Astrocyte (in vitro differentiated cells and primary cell): ENCODE measurements around the gene DAP. TPM values are rescaled to one million over a fixed set of nuclear protein-coding genes. Genes with fewer than 3 reads are reported as not detected.
"Not testable (repeated sequence)": the region's sequence is repeated elsewhere in the genome, so short reads cannot be mapped to it uniquely, and the experiment has no call there.

Experiments used
- DNase-seq: peaks from one replicate; pipeline ENCODE4 v3.0.0-alpha.2; 2010; ENCODE audit warnings: low read depth
- FAIRE-seq: peaks from 2 replicates; lab custom pipeline; 2011; peaks lifted over from hg19 to GRCh38; lab: Jason Lieb, UNC
- H2AFZ ChIP-seq: 2 replicates; pipeline ENCODE4 v1.6.0; 2012; ENCODE audit warnings: low read depth, low read length, inconsistent platforms
- H3K27ac ChIP-seq: 2 replicates; pipeline ENCODE4 v1.5.1; 2011; ENCODE audit warnings: low read depth, low read length, inconsistent platforms
- H3K27me3 ChIP-seq: 2 replicates; pipeline ENCODE4 v1.6.0; 2011; ENCODE audit warnings: low read length, inconsistent platforms; ENCODE audit not compliant: insufficient read depth
- H3K36me3 ChIP-seq: 2 replicates; pipeline ENCODE4 v1.5.1; 2011; ENCODE audit warnings: low read length, inconsistent platforms; ENCODE audit not compliant: insufficient read depth
- H3K4me1 ChIP-seq: 2 replicates; pipeline ENCODE4 v1.5.1; 2011; ENCODE audit warnings: low read length, inconsistent platforms; ENCODE audit not compliant: insufficient read depth
- H3K4me2 ChIP-seq: 2 replicates; pipeline ENCODE4 v1.6.0; 2012; ENCODE audit warnings: low read length, inconsistent platforms
- H3K4me3 ChIP-seq: 2 replicates; pipeline ENCODE4 v1.5.1; 2011; ENCODE audit warnings: low read depth, mild to moderate bottlenecking, low read length, inconsistent platforms; ENCODE audit not compliant: insufficient read depth
- H3K79me2 ChIP-seq: 2 replicates; pipeline ENCODE4 v1.6.0; 2012; ENCODE audit warnings: mild to moderate bottlenecking, low read length, inconsistent platforms; ENCODE audit not compliant: insufficient read depth
- H3K9ac ChIP-seq: 2 replicates; pipeline ENCODE4 v1.6.0; 2012; ENCODE audit warnings: mild to moderate bottlenecking, low read length, inconsistent platforms
- H3K9me3 ChIP-seq: 2 replicates; pipeline ENCODE4 v1.5.1; 2012; ENCODE audit warnings: low read depth, mild to moderate bottlenecking, low read length, inconsistent platforms; ENCODE audit not compliant: insufficient read depth
- H4K20me1 ChIP-seq: 2 replicates; pipeline ENCODE4 v1.6.0; 2012; ENCODE audit warnings: low read length, inconsistent platforms; ENCODE audit not compliant: insufficient read depth
- H3K27ac Mint-ChIP-seq: one replicate; pipeline ENCODE4 v1.8.0; 2021; ENCODE audit warnings: mild to moderate bottlenecking, mixed read lengths; ENCODE audit not compliant: unreplicated experiment
- H3K27me3 Mint-ChIP-seq: one replicate; pipeline ENCODE4 v1.8.0; 2021; ENCODE audit warnings: low read depth, mixed read lengths; ENCODE audit not compliant: unreplicated experiment
- H3K36me3 Mint-ChIP-seq: one replicate; pipeline ENCODE4 v1.8.0; 2021; ENCODE audit warnings: low read depth, mixed read lengths; ENCODE audit not compliant: unreplicated experiment
- H3K4me1 Mint-ChIP-seq: one replicate; pipeline ENCODE4 v1.8.0; 2021; ENCODE audit warnings: low read depth, mixed read lengths; ENCODE audit not compliant: unreplicated experiment
- H3K4me3 Mint-ChIP-seq: one replicate; pipeline ENCODE4 v1.8.0; 2021; ENCODE audit warnings: mild to moderate bottlenecking, moderate library complexity, mixed read lengths; ENCODE audit not compliant: unreplicated experiment
- H3K9me3 Mint-ChIP-seq: one replicate; pipeline ENCODE4 v1.8.0; 2021; ENCODE audit warnings: mild to moderate bottlenecking, mixed read lengths; ENCODE audit not compliant: unreplicated experiment
- EZH2 ChIP-seq: IDR thresholded peaks from 2 replicates; pipeline ENCODE4 v1.6.1; 2012; ENCODE audit warnings: mild to moderate bottlenecking, low read length, inconsistent platforms; ENCODE audit not compliant: insufficient read depth
- total RNA-seq: library from RNA; stranded (reverse); gene quantifications from 2 replicates; pipeline ENCODE4 v1.2.1, GENCODE V29; 2021
- TF ChIP-seq, protein P1 (sequence below): IDR thresholded peaks from 2 replicates; pipeline ENCODE4 v1.5.1; 2011; ENCODE audit warnings: low read depth, mild to moderate bottlenecking, inconsistent platforms, low read length, moderate library complexity; ENCODE audit not compliant: insufficient read depth

DAP gene
- total RNA-seq, 1 donor from 2014 or later, result 239 TPM

DNA sequence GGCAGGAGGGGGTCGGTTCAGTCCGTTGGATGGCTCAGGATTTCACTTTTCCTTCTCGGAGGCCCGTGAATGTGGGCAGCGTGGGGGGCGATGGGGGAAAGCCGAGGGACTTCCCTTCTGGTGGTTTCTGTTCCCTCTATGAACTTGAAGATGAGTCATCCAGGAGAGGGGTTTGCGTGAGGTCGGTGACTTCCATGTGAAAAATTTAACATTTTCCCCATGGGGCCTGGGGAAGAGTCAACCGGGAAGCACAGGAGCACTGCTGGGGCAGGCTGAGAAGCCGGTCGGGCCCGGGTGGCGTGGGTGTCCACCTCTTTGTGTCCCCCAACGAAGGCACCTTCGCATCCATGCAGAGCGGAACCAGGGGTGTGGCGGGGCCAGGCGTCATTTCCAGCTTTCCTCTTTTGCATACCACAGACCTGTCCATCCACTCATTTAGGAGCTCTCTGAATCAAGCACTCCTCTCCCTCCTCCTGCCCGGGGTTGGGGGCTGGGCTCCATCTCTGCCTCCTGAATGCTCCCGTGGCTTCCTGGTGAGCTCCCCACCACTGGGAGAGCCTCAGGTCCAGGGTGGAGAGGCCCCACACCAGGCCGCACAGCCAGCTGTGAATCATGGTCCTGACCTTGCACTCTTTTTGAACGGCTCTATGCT, 128.8 kb downstream of the DAP start:
- peak overlapping the region; percentile 54 for H2AFZ ChIP-seq
- FAIRE-seq (no peak), DNase-seq (peak; percentile 39)
- H4K20me1 ChIP-seq, result no peaks in the 10 kb centered on the region
- no peaks in the 10 kb centered on the region for H3K27me3 ChIP-seq
- peaks cover 6% of the 10 kb centered on the region for H3K9me3 Mint-ChIP-seq
- H3K4me1 Mint-ChIP-seq, result peaks cover 39% of the 10 kb centered on the region
- peak overlapping the region; percentile 74 for H3K27ac ChIP-seq
- H3K27ac Mint-ChIP-seq, result peak overlapping the region; percentile 64
- no peak for TF ChIP-seq EZH2
- TF ChIP-seq, protein P1, sequence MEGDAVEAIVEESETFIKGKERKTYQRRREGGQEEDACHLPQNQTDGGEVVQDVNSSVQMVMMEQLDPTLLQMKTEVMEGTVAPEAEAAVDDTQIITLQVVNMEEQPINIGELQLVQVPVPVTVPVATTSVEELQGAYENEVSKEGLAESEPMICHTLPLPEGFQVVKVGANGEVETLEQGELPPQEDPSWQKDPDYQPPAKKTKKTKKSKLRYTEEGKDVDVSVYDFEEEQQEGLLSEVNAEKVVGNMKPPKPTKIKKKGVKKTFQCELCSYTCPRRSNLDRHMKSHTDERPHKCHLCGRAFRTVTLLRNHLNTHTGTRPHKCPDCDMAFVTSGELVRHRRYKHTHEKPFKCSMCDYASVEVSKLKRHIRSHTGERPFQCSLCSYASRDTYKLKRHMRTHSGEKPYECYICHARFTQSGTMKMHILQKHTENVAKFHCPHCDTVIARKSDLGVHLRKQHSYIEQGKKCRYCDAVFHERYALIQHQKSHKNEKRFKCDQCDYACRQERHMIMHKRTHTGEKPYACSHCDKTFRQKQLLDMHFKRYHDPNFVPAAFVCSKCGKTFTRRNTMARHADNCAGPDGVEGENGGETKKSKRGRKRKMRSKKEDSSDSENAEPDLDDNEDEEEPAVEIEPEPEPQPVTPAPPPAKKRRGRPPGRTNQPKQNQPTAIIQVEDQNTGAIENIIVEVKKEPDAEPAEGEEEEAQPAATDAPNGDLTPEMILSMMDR, result no peak
- H3K79me2 ChIP-seq, result no peaks in the 10 kb centered on the region
- H3K36me3 ChIP-seq, result no peaks in the 10 kb centered on the region
- peaks cover 17% of the 10 kb centered on the region for H3K36me3 Mint-ChIP-seq
- peaks cover 31% of the 10 kb centered on the region for H3K4me1 ChIP-seq
- H3K9me3 ChIP-seq, result no peaks in the 10 kb centered on the region
- H3K4me3 Mint-ChIP-seq, result no peak overlapping the region
- no peaks in the 10 kb centered on the region for H3K27me3 Mint-ChIP-seq
- H3K9ac ChIP-seq, result peak overlapping the region; percentile 65
- peak overlapping the region; percentile 75 for H3K4me2 ChIP-seq
- peak overlapping the region; percentile 8 for H3K4me3 ChIP-seq

DNA sequence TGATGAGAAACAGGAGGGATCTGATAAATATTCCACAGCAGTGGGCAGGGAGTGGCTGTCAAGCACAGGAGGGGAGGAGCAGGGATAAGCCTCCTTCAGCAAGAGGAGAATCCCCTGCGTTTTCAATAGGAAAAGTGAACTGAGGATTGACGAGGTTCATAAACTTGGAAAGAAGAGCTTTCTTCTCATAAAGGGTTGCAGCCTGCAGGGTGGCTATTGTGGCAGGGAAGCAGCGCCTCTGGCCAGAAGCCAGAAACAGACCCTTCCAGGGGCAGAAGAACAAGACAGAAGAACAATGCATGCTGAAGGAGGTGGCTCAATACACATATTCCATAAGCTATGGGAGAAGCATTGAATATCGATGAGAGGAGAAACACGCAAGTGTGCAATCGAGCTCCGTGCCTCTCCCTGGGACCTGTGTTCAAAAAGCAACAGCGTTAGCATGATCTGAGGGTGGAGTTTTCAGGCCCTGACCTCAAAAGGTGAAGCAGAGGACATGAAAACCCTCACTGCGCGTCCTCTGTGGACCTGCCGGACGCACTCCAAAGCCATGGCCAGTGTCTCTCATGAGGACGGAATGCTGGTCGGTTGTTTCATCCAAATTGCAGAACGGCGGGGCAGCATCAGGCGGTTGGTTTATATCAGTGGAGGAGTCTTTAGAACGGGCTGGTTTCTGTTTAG, 129.6 kb downstream of the DAP start:
- no peaks in the 10 kb centered on the region for H4K20me1 ChIP-seq
- H3K79me2 ChIP-seq, result no peaks in the 10 kb centered on the region
- peak overlapping the region; percentile 74 for H3K27ac ChIP-seq
- no peak overlapping the region for H2AFZ ChIP-seq
- TF ChIP-seq EZH2, result no peak
- TF ChIP-seq, protein P1, result no peak
- no peak overlapping the region for H3K4me3 ChIP-seq
- peaks cover 6% of the 10 kb centered on the region for H3K9me3 Mint-ChIP-seq
- H3K36me3 ChIP-seq, result no peaks in the 10 kb centered on the region
- FAIRE-seq (no peak), DNase-seq (no peak)
- H3K9me3 ChIP-seq, result no peaks in the 10 kb centered on the region
- peaks cover 39% of the 10 kb centered on the region for H3K4me1 Mint-ChIP-seq
- peak overlapping the region; percentile 75 for H3K4me2 ChIP-seq
- no peaks in the 10 kb centered on the region for H3K27me3 ChIP-seq
- H3K27ac Mint-ChIP-seq, result no peak overlapping the region
- no peaks in the 10 kb centered on the region for H3K27me3 Mint-ChIP-seq
- peaks cover 34% of the 10 kb centered on the region for H3K4me1 ChIP-seq
- H3K9ac ChIP-seq, result peak overlapping the region; percentile 51
- peaks cover 17% of the 10 kb centered on the region for H3K36me3 Mint-ChIP-seq
- no peak overlapping the region for H3K4me3 Mint-ChIP-seq

DNA sequence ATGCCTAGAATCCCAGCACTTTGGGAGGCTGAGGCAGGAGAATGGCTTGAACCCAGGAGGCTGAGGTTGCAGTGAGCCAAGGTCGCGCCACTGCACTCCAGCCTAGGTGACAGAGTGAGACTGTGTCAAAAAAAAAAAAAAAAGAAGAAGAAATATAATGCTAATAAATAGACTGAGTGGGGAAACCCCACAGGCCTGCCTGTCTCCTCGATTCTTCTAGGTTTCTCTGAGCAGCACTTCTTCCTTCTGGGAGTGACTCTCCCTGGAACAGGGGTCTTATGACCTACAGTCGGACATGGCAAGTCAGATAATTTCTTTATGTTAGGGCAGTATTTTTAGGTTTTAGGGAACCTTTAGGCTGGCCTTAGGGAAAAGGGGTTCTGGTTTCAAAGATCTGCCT, 130.3 kb downstream of the DAP start:
- FAIRE-seq, H3K27me3 Mint-ChIP-seq, H3K27me3 ChIP-seq: not testable (repeated sequence)

More for the DNA sequence above, 130.3 kb downstream of the DAP start:
- Mint-ChIP-seq H3K36me3 (peaks cover 17% of the 10 kb centered on the region), H3K4me1 (peaks cover 34% of the 10 kb centered on the region)
- H3K79me2 ChIP-seq, H3K4me3 ChIP-seq, H3K9me3 Mint-ChIP-seq, H3K27ac Mint-ChIP-seq, H4K20me1 ChIP-seq, H3K4me3 Mint-ChIP-seq, H3K9me3 ChIP-seq, H3K9ac ChIP-seq, H3K36me3 ChIP-seq, H3K4me2 ChIP-seq, H3K27ac ChIP-seq, H2AFZ ChIP-seq, DNase-seq: not testable (repeated sequence)
- H3K4me1 ChIP-seq, result peaks cover 27% of the 10 kb centered on the region
